Activated CD4-positive, alpha-beta memory T cell treated with anti-CD3 and anti-CD28 coated beads, Interleukin-2, amount 10 ng/mL, durations not matched to agents 7 days and 5 days (primary cell): ENCODE measurements around the gene MAD1L1. TPM values are rescaled to one million over a fixed set of nuclear protein-coding genes. Genes with fewer than 3 reads are reported as not detected.

Experiments
- CTCF ChIA-PET: fragments of 350-600 bp; sonication (Branson Sonifier 250); formaldehyde crosslinking; loops from one replicate; lab custom pipeline; 2021; ENCODE audit warnings: antibody characterized with exemption, inconsistent platforms; lab: Charles Lee
- POLR2A ChIA-PET: fragments of 350-600 bp; sonication (Branson Sonifier 250); formaldehyde crosslinking; loops from one replicate; lab custom pipeline; 2021; ENCODE audit warnings: antibody characterized with exemption; lab: Charles Lee
- DNase-seq: peaks from one replicate; pipeline ENCODE4 v3.0.0-alpha.2; 2020
- H3K27ac Mint-ChIP-seq: one replicate; pipeline ENCODE4 v1.8.0; 2021; ENCODE audit warnings: mild to moderate bottlenecking, mixed read lengths
- H3K27me3 Mint-ChIP-seq: one replicate; pipeline ENCODE4 v1.8.0; 2021; ENCODE audit warnings: mixed read lengths
- H3K36me3 Mint-ChIP-seq: one replicate; pipeline ENCODE4 v1.8.0; 2021; ENCODE audit warnings: low read depth, mixed read lengths
- H3K4me1 Mint-ChIP-seq: one replicate; pipeline ENCODE4 v1.8.0; 2021; ENCODE audit warnings: mixed read lengths
- H3K4me3 Mint-ChIP-seq: one replicate; pipeline ENCODE4 v1.8.0; 2021; ENCODE audit warnings: mild to moderate bottlenecking, mixed read lengths
- H3K9me3 Mint-ChIP-seq: one replicate; pipeline ENCODE4 v1.8.0; 2021; ENCODE audit warnings: mixed read lengths
- total RNA-seq, 2 experiments: library from RNA; stranded (reverse); gene quantifications; one replicate each; pipeline ENCODE4 v1.2.3, GENCODE V29; 2021

The MAD1L1 gene
- total RNA-seq, 2 experiments from 2014 or later = 120 to 136 TPM

GRCh38 chr7:2017914-2018568 is 214.7 kb downstream of the MAD1L1 start:
- Mint-ChIP-seq H3K9me3 (no peaks in the 10 kb centered on the region), H3K4me1 (peaks cover 5% of the 10 kb centered on the region), H3K27ac (no peak overlapping the region), H3K27me3 (no peaks in the 10 kb centered on the region), H3K36me3 (no peaks in the 10 kb centered on the region), H3K4me3 (no peak overlapping the region)
- ChIA-PET CTCF (no interaction called here), POLR2A (no interaction called here)
- DNase-seq = no peak

- ChIA-PET POLR2A (no interaction called here), CTCF (no interaction called here)
- Mint-ChIP-seq H3K27me3 (no peaks in the 10 kb centered on the region), H3K4me1 (peaks cover 5% of the 10 kb centered on the region), H3K27ac (no peak overlapping the region), H3K4me3 (no peak overlapping the region), H3K36me3 (no peaks in the 10 kb centered on the region), H3K9me3 (no peaks in the 10 kb centered on the region)
- no peak for DNase-seq
These were observed 215.3 kb downstream of the MAD1L1 start for GRCh38 chr7:2017481-2017891.

GRCh38 chr7:2016761-2017480 is 215.8 kb downstream of the MAD1L1 start:
- peaks cover 5% of the 10 kb centered on the region for H3K4me1 Mint-ChIP-seq
- H3K36me3 Mint-ChIP-seq = no peaks in the 10 kb centered on the region
- no peak overlapping the region for H3K27ac Mint-ChIP-seq
- DNase-seq = no peak
- ChIA-PET POLR2A (no interaction called here), CTCF (no interaction called here)
- H3K4me3 Mint-ChIP-seq = no peak overlapping the region
- no peaks in the 10 kb centered on the region for H3K9me3 Mint-ChIP-seq
- H3K27me3 Mint-ChIP-seq = no peaks in the 10 kb centered on the region

GRCh38 chr7:2016021-2016631 is 216.6 kb downstream of the MAD1L1 start:
- Mint-ChIP-seq H3K4me1 (peaks cover 5% of the 10 kb centered on the region), H3K27ac (no peak overlapping the region), H3K36me3 (no peaks in the 10 kb centered on the region), H3K4me3 (no peak overlapping the region), H3K9me3 (no peaks in the 10 kb centered on the region), H3K27me3 (no peaks in the 10 kb centered on the region)
- ChIA-PET POLR2A (no interaction called here), CTCF (no interaction called here)
- DNase-seq = no peak

GRCh38 chr7:2015251-2015871 is 217.4 kb downstream of the MAD1L1 start:
- no peak for DNase-seq
- Mint-ChIP-seq H3K4me3 (no peak overlapping the region), H3K27ac (no peak overlapping the region), H3K9me3 (no peaks in the 10 kb centered on the region), H3K36me3 (no peaks in the 10 kb centered on the region), H3K27me3 (no peaks in the 10 kb centered on the region), H3K4me1 (peaks cover 5% of the 10 kb centered on the region)
- POLR2A ChIA-PET = no interaction called here
- CTCF ChIA-PET = no interaction called here

GRCh38 chr7:2014391-2015241 is 218.1 kb downstream of the MAD1L1 start:
- Mint-ChIP-seq H3K27ac (no peak overlapping the region), H3K9me3 (no peaks in the 10 kb centered on the region), H3K4me1 (peaks cover under 1% of the 10 kb centered on the region), H3K4me3 (no peak overlapping the region), H3K36me3 (no peaks in the 10 kb centered on the region), H3K27me3 (no peaks in the 10 kb centered on the region)
- CTCF ChIA-PET = no interaction called here
- DNase-seq = no peak
- POLR2A ChIA-PET = no interaction called here

GRCh38 chr7:2013381-2014311 is 219.1 kb downstream of the MAD1L1 start:
- Mint-ChIP-seq H3K4me3 (no peak overlapping the region), H3K27ac (no peak overlapping the region), H3K27me3 (no peaks in the 10 kb centered on the region), H3K36me3 (no peaks in the 10 kb centered on the region), H3K9me3 (no peaks in the 10 kb centered on the region), H3K4me1 (no peaks in the 10 kb centered on the region)
- DNase-seq = no peak
- POLR2A ChIA-PET = no interaction called here
- CTCF ChIA-PET = no interaction called here

- Mint-ChIP-seq H3K27me3 (no peaks in the 10 kb centered on the region), H3K4me3 (no peak overlapping the region), H3K4me1 (no peaks in the 10 kb centered on the region), H3K9me3 (no peaks in the 10 kb centered on the region), H3K27ac (no peak overlapping the region), H3K36me3 (no peaks in the 10 kb centered on the region)
- CTCF ChIA-PET = no interaction called here
- no peak for DNase-seq
- POLR2A ChIA-PET = no interaction called here
These were observed 219.8 kb downstream of the MAD1L1 start for GRCh38 chr7:2012981-2013380.

GRCh38 chr7:2012044-2012900 is 220.5 kb downstream of the MAD1L1 start:
- no peaks in the 10 kb centered on the region for H3K9me3 Mint-ChIP-seq

GRCh38 chr7:2011266-2012043 is 221.3 kb downstream of the MAD1L1 start:
- Mint-ChIP-seq H3K27ac (no peak overlapping the region), H3K4me1 (no peaks in the 10 kb centered on the region), H3K27me3 (no peaks in the 10 kb centered on the region), H3K36me3 (no peaks in the 10 kb centered on the region), H3K9me3 (no peaks in the 10 kb centered on the region), H3K4me3 (no peak overlapping the region)
- POLR2A ChIA-PET = no interaction called here
- CTCF ChIA-PET = no interaction called here
- DNase-seq = no peak

More at GRCh38 chr7:2012044-2012900, 220.5 kb downstream of the MAD1L1 start:
- H3K4me1 Mint-ChIP-seq = no peaks in the 10 kb centered on the region
- no peak overlapping the region for H3K27ac Mint-ChIP-seq
- H3K36me3 Mint-ChIP-seq = no peaks in the 10 kb centered on the region
- ChIA-PET CTCF (no interaction called here), POLR2A (no interaction called here)
- no peak overlapping the region for H3K4me3 Mint-ChIP-seq
- no peak for DNase-seq
- no peaks in the 10 kb centered on the region for H3K27me3 Mint-ChIP-seq
